Central memory CD8-positive, alpha-beta T cell (primary cell): ENCODE data around the gene MAP9.
"Not testable (repeated sequence)": the region's sequence is repeated elsewhere in the genome, so short reads cannot be mapped to it uniquely, and the experiment has no call there.

Experiments used
- ATAC-seq: fragments of 150-1000 bp; cut with Tn5 transposase; replicated peaks from 2 replicates; pipeline ENCODE4 v1.10.0; 2022; ENCODE audit warnings: mild to moderate bottlenecking, moderate FRiP score, moderate number of reproducible peaks; ENCODE audit not compliant: poor library complexity, severe bottlenecking; ENCODE audit errors: extremely low read depth
- DNase-seq, 2 donors: peaks; one replicate each; pipeline ENCODE4 v3.0.0; 2021; ENCODE audit warnings: low spot score in 2 of 2
- H3K27ac Mint-ChIP-seq: one replicate; pipeline ENCODE4 v1.8.0; 2022; ENCODE audit warnings: low read depth, mild to moderate bottlenecking, moderate library complexity, mixed read lengths
- H3K27me3 Mint-ChIP-seq: one replicate; pipeline ENCODE4 v1.8.0; 2022; ENCODE audit warnings: mixed read lengths
- H3K36me3 Mint-ChIP-seq: one replicate; pipeline ENCODE4 v1.8.0; 2022; ENCODE audit warnings: mild to moderate bottlenecking, moderate library complexity, mixed read lengths; ENCODE audit not compliant: insufficient read depth
- H3K4me1 Mint-ChIP-seq: one replicate; pipeline ENCODE4 v1.8.0; 2022; ENCODE audit warnings: mixed read lengths
- H3K4me3 Mint-ChIP-seq: one replicate; pipeline ENCODE4 v1.8.0; 2022; ENCODE audit warnings: mild to moderate bottlenecking, moderate library complexity, mixed read lengths
- H3K9me3 Mint-ChIP-seq: one replicate; pipeline ENCODE4 v1.8.0; 2022; ENCODE audit warnings: mixed read lengths

MAP9 gene

DNA sequence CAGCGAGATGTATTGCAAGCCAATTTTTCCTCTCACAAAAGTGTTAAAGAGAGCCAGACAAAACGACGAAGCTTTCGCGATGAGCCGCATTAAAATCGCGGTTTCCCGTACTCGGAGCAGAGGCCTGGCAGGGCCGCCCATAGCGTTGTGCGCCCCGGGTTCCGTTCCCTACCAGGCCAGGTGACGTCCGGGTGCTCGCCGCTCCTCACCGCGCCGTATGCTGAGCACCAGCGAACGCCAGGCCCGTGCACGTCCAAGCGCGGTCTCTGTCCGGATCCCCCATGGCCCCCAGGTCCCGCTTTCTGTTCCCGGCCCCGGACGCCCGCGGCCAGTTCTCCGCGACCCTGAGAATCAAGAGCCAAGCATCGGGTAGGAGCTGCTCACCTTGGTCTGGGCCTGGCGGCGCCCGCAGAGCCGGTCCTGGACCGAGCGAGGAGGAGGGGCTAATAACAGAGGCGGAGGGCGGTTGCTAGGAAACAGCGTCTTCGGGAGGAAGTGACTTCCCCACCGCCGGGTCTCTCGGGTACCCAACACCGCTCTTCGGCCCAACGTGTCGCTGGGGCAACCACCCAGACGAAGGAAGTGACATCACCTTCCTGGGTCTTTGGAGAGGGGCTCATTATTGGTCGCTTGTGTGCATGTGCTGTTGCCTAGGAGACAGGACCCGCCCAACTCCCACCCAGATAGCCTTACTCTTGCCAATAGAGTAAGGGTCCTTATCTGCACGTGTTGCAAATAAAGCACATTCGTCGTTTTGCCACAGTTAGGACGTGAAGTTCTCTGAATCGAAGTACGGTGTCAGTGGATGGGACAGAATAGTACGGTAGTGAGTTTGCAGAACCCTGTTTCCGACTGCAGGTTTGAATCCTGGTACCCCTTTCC lies at the start of gene MAP9:
Gene MAP9, minus strand, starts transcription at position 579 of the 882 bp plus-strand sequence. CDS start 1,115 bp downstream, outside the sequence.
- Mint-ChIP-seq H3K27ac (peak within 1 kb of the TSS; percentile 91), H3K4me1 (peaks cover 4% of the 10 kb centered on the region), H3K27me3 (no peaks in the 10 kb centered on the region), H3K4me3 (peak within 1 kb of the TSS; percentile 85), H3K9me3 (no peaks in the 10 kb centered on the region), H3K36me3 (peaks cover 8% of the 10 kb centered on the region)
- ATAC-seq (peak; percentile 94), DNase-seq (peak; percentile 78 to 89)

DNA sequence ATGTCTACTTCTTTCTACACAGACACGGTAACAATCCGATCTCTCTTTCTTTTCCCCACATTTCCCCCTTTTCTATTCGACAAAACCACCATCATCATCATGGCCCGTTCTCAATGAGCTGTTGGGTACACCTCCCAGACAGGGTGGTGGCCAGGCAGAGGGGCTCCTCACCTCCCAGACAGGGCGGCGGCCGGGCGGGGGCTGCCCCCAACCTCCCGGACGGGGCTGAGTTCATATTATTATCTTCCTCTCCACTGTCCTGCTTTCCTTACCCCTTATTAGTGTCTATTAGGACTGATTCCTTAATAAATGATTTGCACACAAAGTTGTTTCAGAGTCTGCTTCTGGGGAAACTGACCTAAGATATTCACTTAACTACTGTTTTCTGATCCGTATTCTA lies 48.0 kb upstream of the MAP9 start:
- not testable (repeated sequence) for H3K4me3 Mint-ChIP-seq, H3K9me3 Mint-ChIP-seq, H3K36me3 Mint-ChIP-seq, H3K27ac Mint-ChIP-seq, ATAC-seq, DNase-seq, H3K4me1 Mint-ChIP-seq
- H3K27me3 Mint-ChIP-seq: peaks cover 33% of the 10 kb centered on the region

DNA sequence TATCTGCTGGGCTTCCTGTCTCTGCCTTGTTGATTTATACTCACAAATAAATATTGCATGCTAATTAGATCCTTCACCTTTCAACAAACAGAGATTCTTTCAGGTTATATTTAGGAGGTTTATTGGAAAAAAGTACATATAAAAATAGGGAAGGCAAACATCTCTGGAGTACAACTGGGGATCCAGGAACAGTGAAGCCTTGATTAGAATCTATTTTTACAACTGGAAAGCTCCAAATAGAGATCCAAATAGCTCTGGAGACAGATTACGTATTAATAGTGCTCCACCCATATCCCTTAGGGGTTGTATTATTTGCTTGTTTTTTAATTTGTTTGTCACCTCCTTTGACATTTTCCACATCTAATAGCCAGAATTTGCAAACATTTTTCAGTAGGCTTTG lies 46.9 kb upstream of the MAP9 start:
- ATAC-seq: no peak
- Mint-ChIP-seq H3K27ac (no peak overlapping the region), H3K9me3 (no peaks in the 10 kb centered on the region), H3K36me3 (no peaks in the 10 kb centered on the region), H3K4me1 (no peaks in the 10 kb centered on the region), H3K4me3 (no peak overlapping the region), H3K27me3 (peaks cover 22% of the 10 kb centered on the region)
- no peak for DNase-seq

DNA sequence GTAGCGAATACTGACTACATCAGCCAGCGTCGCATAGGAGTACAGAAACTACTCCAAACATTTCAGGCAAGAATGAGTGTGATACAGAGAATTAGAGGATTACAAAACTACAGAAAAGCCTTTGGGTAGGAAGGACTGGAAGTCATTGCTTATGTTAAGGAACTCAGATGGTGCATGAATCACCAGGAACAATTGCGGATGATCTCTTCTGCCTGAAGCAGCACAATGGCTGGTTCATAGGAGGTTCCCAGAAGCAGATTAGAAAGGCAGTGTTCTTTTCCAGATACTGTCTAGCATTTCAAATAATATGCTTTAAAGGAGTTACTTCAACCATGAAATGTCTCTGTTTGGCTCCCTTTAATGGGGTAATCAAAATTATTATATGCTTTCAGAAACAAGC lies 42.5 kb upstream of the MAP9 start:
- DNase-seq (no peak), ATAC-seq (no peak)
- Mint-ChIP-seq H3K4me3 (no peak overlapping the region), H3K27me3 (peaks cover 22% of the 10 kb centered on the region), H3K27ac (no peak overlapping the region), H3K4me1 (no peaks in the 10 kb centered on the region), H3K36me3 (no peaks in the 10 kb centered on the region), H3K9me3 (no peaks in the 10 kb centered on the region)

DNA sequence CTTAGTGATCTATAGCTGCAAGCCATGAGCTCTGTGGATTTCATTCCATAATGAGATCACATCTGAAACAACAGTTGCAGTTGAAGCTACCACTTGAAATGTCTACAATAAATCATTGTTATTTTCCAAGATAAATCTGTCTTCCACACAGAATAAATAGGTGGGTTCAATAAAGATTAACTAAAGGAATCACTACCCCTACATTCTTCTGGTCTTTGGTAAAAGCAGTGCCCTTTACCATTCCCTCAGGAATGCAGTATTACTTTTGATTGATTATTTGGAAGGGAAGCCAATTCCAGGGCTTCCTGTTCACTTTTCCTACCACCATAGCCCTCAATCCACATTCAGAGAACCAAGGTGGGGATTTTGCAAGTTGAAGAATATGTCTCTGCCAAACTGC lies 38.9 kb upstream of the MAP9 start:
- H3K36me3 Mint-ChIP-seq: no peaks in the 10 kb centered on the region
- H3K4me3 Mint-ChIP-seq: no peak overlapping the region
- no peaks in the 10 kb centered on the region for H3K4me1 Mint-ChIP-seq
- ATAC-seq: no peak
- no peak overlapping the region for H3K27ac Mint-ChIP-seq
- DNase-seq: no peak
- peaks cover 7% of the 10 kb centered on the region for H3K27me3 Mint-ChIP-seq
- no peaks in the 10 kb centered on the region for H3K9me3 Mint-ChIP-seq

DNA sequence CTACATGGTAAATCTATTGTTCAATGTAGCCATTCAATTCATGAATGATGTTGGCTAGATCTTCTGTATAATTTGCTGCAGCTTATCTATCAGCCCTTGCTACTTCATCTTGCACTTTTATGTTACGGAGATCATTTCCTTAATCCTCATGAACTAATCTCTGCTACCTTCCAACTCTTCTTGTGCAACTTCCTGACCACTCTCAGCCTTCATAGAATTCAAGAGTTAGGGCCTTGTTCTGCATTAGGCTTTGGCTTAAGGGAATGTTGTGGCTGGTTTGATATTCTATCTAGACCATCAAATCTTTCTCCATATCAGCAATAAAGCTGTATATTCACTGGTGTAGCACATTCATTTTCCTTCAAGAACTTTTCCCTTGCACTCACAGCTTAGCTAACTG lies 36.7 kb upstream of the MAP9 start:
- no peak overlapping the region for H3K27ac Mint-ChIP-seq
- ATAC-seq: no peak
- H3K27me3 Mint-ChIP-seq: peaks cover 17% of the 10 kb centered on the region
- H3K9me3 Mint-ChIP-seq: no peaks in the 10 kb centered on the region
- H3K4me1 Mint-ChIP-seq: no peaks in the 10 kb centered on the region
- DNase-seq: no peak
- H3K4me3 Mint-ChIP-seq: no peak overlapping the region
- H3K36me3 Mint-ChIP-seq: no peaks in the 10 kb centered on the region

DNA sequence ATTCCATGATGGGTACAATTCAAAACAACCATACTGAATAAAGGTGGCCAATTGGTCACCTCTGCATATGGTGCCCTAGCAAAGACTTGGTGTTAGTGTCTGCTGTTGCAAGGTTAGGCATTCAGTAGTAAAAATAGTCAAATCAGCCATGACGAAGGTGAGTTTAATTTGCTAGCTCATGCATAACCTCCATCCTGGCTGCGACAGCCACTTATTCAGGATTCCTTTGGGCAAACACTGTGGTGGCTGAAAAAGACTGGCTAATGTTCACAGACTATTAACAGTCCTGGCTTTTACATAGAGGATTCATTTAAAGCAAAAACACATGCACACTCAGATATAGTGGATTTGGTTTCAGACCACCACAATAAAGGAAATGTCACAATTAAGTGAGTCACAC lies 34.8 kb upstream of the MAP9 start:
- ATAC-seq: no peak
- Mint-ChIP-seq H3K27me3 (peaks cover 24% of the 10 kb centered on the region), H3K4me3 (no peak overlapping the region), H3K4me1 (no peaks in the 10 kb centered on the region), H3K9me3 (no peaks in the 10 kb centered on the region), H3K27ac (no peak overlapping the region), H3K36me3 (no peaks in the 10 kb centered on the region)
- DNase-seq: no peak

DNA sequence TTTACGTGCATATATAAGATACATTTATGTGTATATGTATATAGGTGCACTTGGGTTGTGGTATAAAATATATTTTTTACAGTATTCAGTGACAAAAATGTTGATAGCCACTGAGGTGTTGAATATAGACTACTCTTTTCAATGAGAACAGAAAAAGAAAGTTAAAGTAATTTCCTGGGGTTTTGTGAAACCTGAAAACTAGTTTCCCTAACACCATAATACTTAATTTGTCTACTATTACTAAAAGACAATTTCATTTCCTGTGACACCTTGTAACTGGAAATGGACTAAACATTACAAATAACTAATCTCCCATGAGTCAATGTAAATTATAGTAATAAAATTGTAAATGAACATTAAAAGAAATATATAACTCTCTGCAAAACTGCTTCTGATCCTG lies 32.0 kb upstream of the MAP9 start:
- H3K4me1 Mint-ChIP-seq: no peaks in the 10 kb centered on the region
- H3K27me3 Mint-ChIP-seq: peaks cover 24% of the 10 kb centered on the region
- H3K4me3 Mint-ChIP-seq: no peak overlapping the region
- H3K36me3 Mint-ChIP-seq: no peaks in the 10 kb centered on the region
- ATAC-seq: no peak
- no peak overlapping the region for H3K27ac Mint-ChIP-seq
- DNase-seq: no peak
- H3K9me3 Mint-ChIP-seq: no peaks in the 10 kb centered on the region

DNA sequence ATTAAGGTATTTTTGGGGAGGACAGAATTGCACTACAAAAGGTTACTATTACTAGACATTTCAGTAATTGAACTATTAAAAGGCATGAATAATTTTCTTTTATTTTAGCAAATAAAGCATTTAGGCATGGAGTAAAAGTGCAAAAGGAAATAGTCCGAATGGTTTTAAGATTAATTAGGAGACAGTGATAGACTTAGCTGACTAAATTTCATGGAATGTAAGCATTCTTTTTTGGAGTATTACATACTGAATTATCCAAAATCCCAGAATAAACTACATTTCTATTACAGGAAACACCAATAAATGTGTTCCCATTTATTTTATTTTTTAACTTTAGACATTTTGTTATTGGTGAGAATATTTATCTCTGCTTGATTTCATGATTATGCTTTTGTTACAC lies 30.7 kb upstream of the MAP9 start:
- ATAC-seq: no peak
- no peak overlapping the region for H3K27ac Mint-ChIP-seq

DNA sequence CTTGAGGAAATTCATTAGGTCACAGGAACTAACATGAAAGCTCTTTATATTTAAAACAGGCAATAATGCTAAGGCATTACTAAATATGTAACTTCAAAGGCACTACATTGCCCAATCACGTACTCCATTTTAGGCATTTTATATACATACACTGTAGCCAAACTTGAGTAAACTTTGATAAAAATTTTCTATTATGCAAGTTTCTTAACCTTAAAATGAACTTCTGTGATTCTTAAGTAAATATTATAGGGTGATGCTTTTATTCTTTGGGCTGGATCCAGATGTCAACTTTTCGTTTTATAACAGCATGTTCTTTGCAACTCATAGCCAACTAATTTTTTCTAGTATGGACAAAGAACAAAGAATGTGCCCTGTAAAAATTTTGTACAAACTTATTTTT lies 28.3 kb upstream of the MAP9 start:
- Mint-ChIP-seq H3K27me3 (peaks cover 15% of the 10 kb centered on the region), H3K9me3 (no peaks in the 10 kb centered on the region), H3K36me3 (peaks cover 2% of the 10 kb centered on the region), H3K4me1 (no peaks in the 10 kb centered on the region), H3K4me3 (no peak overlapping the region), H3K27ac (no peak overlapping the region)
- ATAC-seq: no peak
- no peak for DNase-seq

More for the DNA sequence above, 30.7 kb upstream of the MAP9 start:
- H3K36me3 Mint-ChIP-seq: no peaks in the 10 kb centered on the region
- DNase-seq: no peak
- H3K27me3 Mint-ChIP-seq: peaks cover 24% of the 10 kb centered on the region
- no peaks in the 10 kb centered on the region for H3K4me1 Mint-ChIP-seq
- H3K4me3 Mint-ChIP-seq: no peak overlapping the region
- no peaks in the 10 kb centered on the region for H3K9me3 Mint-ChIP-seq

DNA sequence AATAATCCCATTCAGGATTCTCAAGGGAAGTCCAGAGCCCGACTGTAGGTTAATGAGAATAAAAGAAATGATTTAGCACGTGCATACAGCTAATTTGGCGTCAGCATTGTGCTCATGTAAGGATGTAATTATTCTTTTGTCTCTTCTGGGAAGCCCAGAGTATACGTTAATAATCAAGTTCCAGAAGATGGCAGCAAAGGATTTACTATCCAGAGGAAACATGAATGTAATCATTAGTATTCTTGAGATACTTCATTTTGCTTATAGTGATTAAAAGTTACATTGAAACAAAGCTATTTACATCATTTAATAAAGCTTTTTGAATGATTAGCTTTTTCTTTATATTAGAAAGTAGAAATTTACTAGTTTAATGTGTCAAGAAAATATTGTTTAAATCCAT lies 27.1 kb upstream of the MAP9 start:
- Mint-ChIP-seq H3K27ac (no peak overlapping the region), H3K36me3 (peaks cover 2% of the 10 kb centered on the region), H3K4me3 (no peak overlapping the region), H3K4me1 (no peaks in the 10 kb centered on the region), H3K27me3 (peaks cover 18% of the 10 kb centered on the region), H3K9me3 (no peaks in the 10 kb centered on the region)
- ATAC-seq: no peak
- no peak for DNase-seq

DNA sequence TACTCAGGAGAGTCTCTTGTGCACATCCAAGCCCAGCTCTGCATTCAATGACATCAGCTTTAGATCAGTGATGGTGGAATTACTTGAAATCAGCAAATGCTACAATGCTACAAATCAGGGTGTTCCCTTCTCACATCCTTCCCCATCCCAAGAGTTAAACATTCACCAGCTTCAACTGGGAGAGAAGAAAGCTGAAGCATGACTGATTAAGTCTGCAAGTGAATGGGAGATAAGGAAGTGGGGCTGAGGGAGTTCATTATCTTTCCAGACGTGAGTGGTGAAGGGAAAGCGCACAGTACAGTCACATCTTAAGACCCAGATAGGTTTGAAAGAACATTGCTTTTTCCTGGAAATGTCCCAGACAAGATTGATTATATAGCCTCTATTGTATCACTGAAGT lies 26.2 kb upstream of the MAP9 start:
- Mint-ChIP-seq H3K27me3 (peaks cover 9% of the 10 kb centered on the region), H3K27ac (no peak overlapping the region), H3K9me3 (no peaks in the 10 kb centered on the region), H3K36me3 (peaks cover 2% of the 10 kb centered on the region), H3K4me3 (no peak overlapping the region), H3K4me1 (no peaks in the 10 kb centered on the region)
- DNase-seq (no peak), ATAC-seq (no peak)

DNA sequence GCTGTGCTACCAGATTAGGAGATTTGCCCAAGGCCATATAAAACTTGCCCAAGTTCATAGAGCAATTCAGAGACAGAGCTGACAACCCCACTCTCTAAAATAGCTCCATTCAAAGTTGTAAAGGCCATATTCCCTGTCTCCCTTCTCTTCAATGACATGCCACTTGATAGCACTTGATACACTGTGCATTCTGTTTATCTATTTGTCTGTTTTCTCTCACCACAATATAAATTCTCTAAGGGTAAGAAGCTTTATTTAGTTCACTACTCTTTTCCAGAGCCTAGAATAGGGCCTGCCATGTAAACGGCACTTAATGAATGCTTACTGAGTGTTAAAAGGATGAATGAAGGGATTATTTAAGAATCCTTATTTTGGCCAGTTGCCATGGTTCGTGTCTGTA lies 24.1 kb upstream of the MAP9 start:
- H3K36me3 Mint-ChIP-seq: peaks cover 2% of the 10 kb centered on the region
- no peak for ATAC-seq
- no peaks in the 10 kb centered on the region for H3K4me1 Mint-ChIP-seq
- H3K27ac Mint-ChIP-seq: no peak overlapping the region
- H3K4me3 Mint-ChIP-seq: no peak overlapping the region
- H3K27me3 Mint-ChIP-seq: peaks cover 19% of the 10 kb centered on the region
- DNase-seq: no peak
- no peaks in the 10 kb centered on the region for H3K9me3 Mint-ChIP-seq
